Liver (tissue), 9 donors: Measurements from ENCODE around the gene ZNF341. TPM values are rescaled to one million over a fixed set of nuclear protein-coding genes. Genes with fewer than 3 reads are reported as not detected.

Experiments
- DNase-seq: peaks from one replicate; pipeline ENCODE4 v3.0.0-alpha.2; 2017; ENCODE audit warnings: low spot score
- H3K27ac ChIP-seq, 2 donors: one replicate each; pipeline ENCODE4 v1.7.0; 2013; ENCODE audit warnings: inconsistent platforms in 2 of 2, low read length in 2 of 2, control low read depth in 1 of 2, low read depth in 1 of 2, mild to moderate bottlenecking in 1 of 2
- H3K27me3 ChIP-seq, 4 donors: one replicate each; pipeline versions ENCODE4 v1.6.1 to v1.7.0; 2013; ENCODE audit warnings: low read length in 3 of 4, inconsistent platforms in 1 of 4, mild to moderate bottlenecking in 1 of 4, moderate library complexity in 1 of 4; ENCODE audit not compliant: control insufficient read depth in 4 of 4, insufficient read depth in 4 of 4
- H3K36me3 ChIP-seq, 4 donors: one replicate each; pipeline versions ENCODE4 v1.6.1 to v1.7.0; 2013; ENCODE audit warnings: low read length in 3 of 4, mild to moderate bottlenecking in 3 of 4, low read depth in 1 of 4, moderate library complexity in 1 of 4; ENCODE audit not compliant: control insufficient read depth in 4 of 4, insufficient read depth in 3 of 4
- H3K4me1 ChIP-seq, 4 donors: one replicate each; pipeline versions ENCODE4 v1.6.1 to v1.7.0; 2013; ENCODE audit warnings: low read length in 3 of 4, mild to moderate bottlenecking in 3 of 4, moderate library complexity in 1 of 4; ENCODE audit not compliant: control insufficient read depth in 4 of 4, insufficient read depth in 4 of 4
- H3K4me3 ChIP-seq, 3 donors: one replicate each; pipeline versions ENCODE4 v1.6.1 to v1.7.0; 2013; ENCODE audit warnings: low read length in 3 of 3, control low read depth in 1 of 3, low read depth in 1 of 3, mild to moderate bottlenecking in 1 of 3
- H3K9ac ChIP-seq, 2 donors: one replicate each; pipeline ENCODE4 v1.7.0; 2013; ENCODE audit warnings: low read length in 2 of 2, mild to moderate bottlenecking in 2 of 2, moderate library complexity in 2 of 2, control low read depth in 1 of 2, low read depth in 1 of 2
- H3K9me3 ChIP-seq, 4 donors: one replicate each; pipeline versions ENCODE4 v1.6.1 to v1.7.0; 2013; ENCODE audit warnings: low read length in 3 of 4; ENCODE audit not compliant: control insufficient read depth in 4 of 4
- EGR1 ChIP-seq, 2 donors: IDR thresholded peaks; 2 replicates each; pipeline ENCODE4 v1.6.1; 2016 to 2018; ENCODE audit warnings: antibody characterized with exemption in 2 of 2, low read depth in 2 of 2
- FOXA1 ChIP-seq: IDR thresholded peaks from 2 replicates; pipeline ENCODE4 v1.6.1; 2016; ENCODE audit warnings: antibody characterized with exemption
- FOXA2 ChIP-seq: IDR thresholded peaks from 2 replicates; pipeline ENCODE4 v1.6.1; 2016; ENCODE audit warnings: antibody characterized with exemption
- HNF4A ChIP-seq, 2 donors: conservative IDR thresholded peaks; 2 replicates each; pipeline ENCODE4 v1.6.1; 2016; ENCODE audit warnings: antibody characterized with exemption in 2 of 2, mild to moderate bottlenecking in 2 of 2
- JUND ChIP-seq, 2 donors: IDR thresholded peaks; 2 replicates each; pipeline ENCODE4 v1.6.1; 2016; ENCODE audit warnings: antibody characterized with exemption in 2 of 2
- RAD21 ChIP-seq, 2 donors: IDR thresholded peaks; 2 replicates each; pipeline ENCODE4 v1.6.1; 2016; ENCODE audit warnings: antibody characterized with exemption in 2 of 2, mild to moderate bottlenecking in 2 of 2
- SP1 ChIP-seq: IDR thresholded peaks from 2 replicates; pipeline ENCODE4 v1.6.1; 2018; ENCODE audit warnings: antibody characterized with exemption, mild to moderate bottlenecking
- TAF1 ChIP-seq: conservative IDR thresholded peaks from 2 replicates; pipeline ENCODE4 v1.6.1; 2016; ENCODE audit warnings: antibody characterized with exemption, mild to moderate bottlenecking
- YY1 ChIP-seq: IDR thresholded peaks from 2 replicates; pipeline ENCODE4 v1.6.1; 2016; ENCODE audit warnings: antibody characterized with exemption, mild to moderate bottlenecking
- WGBS: extraction: QIAGEN DNeasy Blood & Tissue Kit; methylation state at CpG from one replicate; pipeline ENCODE4 v1.1.7; 2013; 5-methylcytosine and 5-hydroxymethylcytosine counted together
- polyA plus RNA-seq, 2 donors: library from polyadenylated mRNA; stranded (reverse) in 1 of 2; unstranded in 1 of 2; fragments of 200-250 nt in 1 of 2; fragments of >200 nt in 1 of 2; fragmentation: Nextera tagmentation in 1 of 2; extraction: Ambion mirVana in 1 of 2; gene quantifications; one replicate each; pipeline versions ENCODE4 v1.2.1 to v1.2.3, GENCODE V29; 2013 to 2015
- total RNA-seq, 2 donors: library from RNA; depleted of rRNA; stranded (reverse); fragments of >200 nt; gene quantifications; one replicate each; pipeline ENCODE4 v1.2.3, GENCODE V29; 2014
- TF ChIP-seq, protein P1 (sequence below): IDR thresholded peaks from 2 replicates; pipeline ENCODE4 v1.6.1; 2016; ENCODE audit warnings: antibody characterized with exemption
- TF ChIP-seq, protein P2 (sequence below): IDR thresholded peaks from 2 replicates; pipeline ENCODE4 v1.6.1; 2016; ENCODE audit warnings: antibody characterized with exemption
- TF ChIP-seq, protein P3 (sequence below): IDR thresholded peaks from 2 replicates; pipeline ENCODE4 v1.6.1; 2016; ENCODE audit warnings: antibody characterized with exemption, mild to moderate bottlenecking
- TF ChIP-seq, protein P4 (sequence below): fragments of 150-350 bp; IDR thresholded peaks from 2 replicates; pipeline ENCODE4 v1.5.1; 2017; ENCODE audit warnings: improper control_type of control experiment, low read depth, low read length; ENCODE audit not compliant: missing input control
- TF ChIP-seq, protein P5 (sequence below): IDR thresholded peaks from 2 replicates; pipeline ENCODE4 v1.6.1; 2016; ENCODE audit warnings: antibody characterized with exemption
- donor health status: healthy.
- donor health status: healthy.
- donor health status: healthy.
- donor health status: healthy.
- donor health status: healthy.

ZNF341 gene
- total and polyA plus RNA-seq, 4 donors = 0.69 to 1.1 (median 0.82) TPM

DNA sequence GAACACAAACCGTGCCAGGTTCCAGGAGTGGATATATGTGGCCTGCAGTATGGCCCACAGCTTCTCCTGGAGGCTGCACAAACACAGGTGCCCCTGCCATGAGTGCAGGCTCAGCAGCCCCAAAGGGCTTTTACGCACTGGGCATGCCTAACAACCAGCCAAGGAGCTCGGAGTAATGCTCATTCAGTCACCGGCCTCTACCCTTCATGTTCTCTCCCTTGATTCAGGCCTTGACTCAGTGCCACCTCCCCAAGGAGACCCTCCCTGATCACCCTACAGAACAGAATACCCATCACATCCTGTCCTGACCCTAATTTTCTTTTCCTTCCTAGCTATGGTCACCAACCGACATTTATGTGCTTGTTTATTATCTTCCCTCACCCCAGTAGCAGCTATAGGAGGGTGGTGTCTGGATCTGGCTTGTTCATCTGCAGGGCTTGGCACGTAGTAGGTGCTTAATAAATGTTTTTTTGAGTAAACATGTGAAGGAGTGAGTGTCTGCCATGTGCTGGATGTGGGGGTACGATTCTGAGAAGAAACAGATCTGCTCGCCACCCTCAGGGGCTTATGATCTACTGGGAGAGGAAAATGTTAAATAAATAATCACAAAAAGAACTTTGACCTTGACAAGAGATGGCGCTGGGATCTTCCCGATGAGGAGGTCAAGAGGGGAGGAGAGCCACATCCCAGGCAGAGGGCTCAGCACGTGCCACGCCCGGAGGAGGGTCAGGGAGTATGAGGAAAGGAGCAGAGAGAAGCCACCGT is 20.9 kb upstream of the ZNF341 start:
- H3K9me3 ChIP-seq = no peaks in the 10 kb centered on the region
- H3K27ac ChIP-seq = no peak overlapping the region
- TF ChIP-seq FOXA1 (no peak), FOXA2 (no peak), HNF4A (conservative IDR thresholded peaks at IDR 0.05) (no peak), JUND (IDR thresholded peaks at IDR 0.05) (no peak), TAF1 (no peak), EGR1 (IDR thresholded peaks at IDR 0.05; ENCODE audit: low read depth in 2 of 2) (no peak), YY1 (no peak)
- TF ChIP-seq, protein P1, sequence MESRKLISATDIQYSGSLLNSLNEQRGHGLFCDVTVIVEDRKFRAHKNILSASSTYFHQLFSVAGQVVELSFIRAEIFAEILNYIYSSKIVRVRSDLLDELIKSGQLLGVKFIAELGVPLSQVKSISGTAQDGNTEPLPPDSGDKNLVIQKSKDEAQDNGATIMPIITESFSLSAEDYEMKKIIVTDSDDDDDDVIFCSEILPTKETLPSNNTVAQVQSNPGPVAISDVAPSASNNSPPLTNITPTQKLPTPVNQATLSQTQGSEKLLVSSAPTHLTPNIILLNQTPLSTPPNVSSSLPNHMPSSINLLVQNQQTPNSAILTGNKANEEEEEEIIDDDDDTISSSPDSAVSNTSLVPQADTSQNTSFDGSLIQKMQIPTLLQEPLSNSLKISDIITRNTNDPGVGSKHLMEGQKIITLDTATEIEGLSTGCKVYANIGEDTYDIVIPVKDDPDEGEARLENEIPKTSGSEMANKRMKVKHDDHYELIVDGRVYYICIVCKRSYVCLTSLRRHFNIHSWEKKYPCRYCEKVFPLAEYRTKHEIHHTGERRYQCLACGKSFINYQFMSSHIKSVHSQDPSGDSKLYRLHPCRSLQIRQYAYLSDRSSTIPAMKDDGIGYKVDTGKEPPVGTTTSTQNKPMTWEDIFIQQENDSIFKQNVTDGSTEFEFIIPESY = no peak
- TF ChIP-seq, protein P2, sequence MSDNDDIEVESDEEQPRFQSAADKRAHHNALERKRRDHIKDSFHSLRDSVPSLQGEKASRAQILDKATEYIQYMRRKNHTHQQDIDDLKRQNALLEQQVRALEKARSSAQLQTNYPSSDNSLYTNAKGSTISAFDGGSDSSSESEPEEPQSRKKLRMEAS = no peak
- TF ChIP-seq, protein P3, sequence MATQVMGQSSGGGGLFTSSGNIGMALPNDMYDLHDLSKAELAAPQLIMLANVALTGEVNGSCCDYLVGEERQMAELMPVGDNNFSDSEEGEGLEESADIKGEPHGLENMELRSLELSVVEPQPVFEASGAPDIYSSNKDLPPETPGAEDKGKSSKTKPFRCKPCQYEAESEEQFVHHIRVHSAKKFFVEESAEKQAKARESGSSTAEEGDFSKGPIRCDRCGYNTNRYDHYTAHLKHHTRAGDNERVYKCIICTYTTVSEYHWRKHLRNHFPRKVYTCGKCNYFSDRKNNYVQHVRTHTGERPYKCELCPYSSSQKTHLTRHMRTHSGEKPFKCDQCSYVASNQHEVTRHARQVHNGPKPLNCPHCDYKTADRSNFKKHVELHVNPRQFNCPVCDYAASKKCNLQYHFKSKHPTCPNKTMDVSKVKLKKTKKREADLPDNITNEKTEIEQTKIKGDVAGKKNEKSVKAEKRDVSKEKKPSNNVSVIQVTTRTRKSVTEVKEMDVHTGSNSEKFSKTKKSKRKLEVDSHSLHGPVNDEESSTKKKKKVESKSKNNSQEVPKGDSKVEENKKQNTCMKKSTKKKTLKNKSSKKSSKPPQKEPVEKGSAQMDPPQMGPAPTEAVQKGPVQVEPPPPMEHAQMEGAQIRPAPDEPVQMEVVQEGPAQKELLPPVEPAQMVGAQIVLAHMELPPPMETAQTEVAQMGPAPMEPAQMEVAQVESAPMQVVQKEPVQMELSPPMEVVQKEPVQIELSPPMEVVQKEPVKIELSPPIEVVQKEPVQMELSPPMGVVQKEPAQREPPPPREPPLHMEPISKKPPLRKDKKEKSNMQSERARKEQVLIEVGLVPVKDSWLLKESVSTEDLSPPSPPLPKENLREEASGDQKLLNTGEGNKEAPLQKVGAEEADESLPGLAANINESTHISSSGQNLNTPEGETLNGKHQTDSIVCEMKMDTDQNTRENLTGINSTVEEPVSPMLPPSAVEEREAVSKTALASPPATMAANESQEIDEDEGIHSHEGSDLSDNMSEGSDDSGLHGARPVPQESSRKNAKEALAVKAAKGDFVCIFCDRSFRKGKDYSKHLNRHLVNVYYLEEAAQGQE = no peak
- 68% methylated on average over 14 of the region's 14 CpGs for WGBS
- H3K36me3 ChIP-seq = peaks cover 3 to 29% (median 13%) of the 10 kb centered on the region in 4 donors
- no peaks in the 10 kb centered on the region for H3K4me1 ChIP-seq
- DNase-seq = no peak
- no peaks in the 10 kb centered on the region for H3K27me3 ChIP-seq
- H3K4me3 ChIP-seq = no peak overlapping the region
- H3K9ac ChIP-seq = no peak overlapping the region

DNA sequence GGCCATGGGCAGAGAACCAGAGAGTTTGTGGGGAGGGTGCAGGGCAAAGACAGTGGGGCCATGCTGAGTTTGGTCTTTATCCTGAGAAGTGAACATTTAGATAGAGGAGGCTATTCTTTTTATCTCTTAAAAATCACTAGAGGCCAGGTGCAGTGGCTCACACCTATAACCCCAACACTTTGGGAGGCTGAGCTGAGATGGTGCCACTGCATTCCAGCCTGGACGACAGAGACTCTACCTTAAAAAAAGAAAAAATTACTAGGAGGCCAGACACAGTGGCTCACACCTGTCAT is 20.4 kb upstream of the ZNF341 start:
- no peaks in the 10 kb centered on the region for H3K9me3 ChIP-seq
- 88% methylated on average over 1 of the region's 1 CpG for WGBS
- H3K4me1 ChIP-seq = no peaks in the 10 kb centered on the region
- TF ChIP-seq HNF4A (conservative IDR thresholded peaks at IDR 0.05) (no peak), YY1 (no peak), JUND (IDR thresholded peaks at IDR 0.05) (no peak), RAD21 (IDR thresholded peaks at IDR 0.05) (no peak), SP1 (no peak), EGR1 (IDR thresholded peaks at IDR 0.05; ENCODE audit: low read depth in 2 of 2) (no peak)
- TF ChIP-seq, protein P1 = no peak
- TF ChIP-seq, protein P3 = no peak
- TF ChIP-seq, protein P4, sequence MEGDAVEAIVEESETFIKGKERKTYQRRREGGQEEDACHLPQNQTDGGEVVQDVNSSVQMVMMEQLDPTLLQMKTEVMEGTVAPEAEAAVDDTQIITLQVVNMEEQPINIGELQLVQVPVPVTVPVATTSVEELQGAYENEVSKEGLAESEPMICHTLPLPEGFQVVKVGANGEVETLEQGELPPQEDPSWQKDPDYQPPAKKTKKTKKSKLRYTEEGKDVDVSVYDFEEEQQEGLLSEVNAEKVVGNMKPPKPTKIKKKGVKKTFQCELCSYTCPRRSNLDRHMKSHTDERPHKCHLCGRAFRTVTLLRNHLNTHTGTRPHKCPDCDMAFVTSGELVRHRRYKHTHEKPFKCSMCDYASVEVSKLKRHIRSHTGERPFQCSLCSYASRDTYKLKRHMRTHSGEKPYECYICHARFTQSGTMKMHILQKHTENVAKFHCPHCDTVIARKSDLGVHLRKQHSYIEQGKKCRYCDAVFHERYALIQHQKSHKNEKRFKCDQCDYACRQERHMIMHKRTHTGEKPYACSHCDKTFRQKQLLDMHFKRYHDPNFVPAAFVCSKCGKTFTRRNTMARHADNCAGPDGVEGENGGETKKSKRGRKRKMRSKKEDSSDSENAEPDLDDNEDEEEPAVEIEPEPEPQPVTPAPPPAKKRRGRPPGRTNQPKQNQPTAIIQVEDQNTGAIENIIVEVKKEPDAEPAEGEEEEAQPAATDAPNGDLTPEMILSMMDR = no peak
- TF ChIP-seq, protein P5, sequence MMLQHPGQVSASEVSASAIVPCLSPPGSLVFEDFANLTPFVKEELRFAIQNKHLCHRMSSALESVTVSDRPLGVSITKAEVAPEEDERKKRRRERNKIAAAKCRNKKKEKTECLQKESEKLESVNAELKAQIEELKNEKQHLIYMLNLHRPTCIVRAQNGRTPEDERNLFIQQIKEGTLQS = no peak
- no peak overlapping the region for H3K9ac ChIP-seq
- no peaks in the 10 kb centered on the region for H3K27me3 ChIP-seq
- no peak overlapping the region for H3K27ac ChIP-seq
- H3K36me3 ChIP-seq = peaks cover 3 to 28% (median 12%) of the 10 kb centered on the region in 4 donors
- no peak overlapping the region for H3K4me3 ChIP-seq
- no peak for DNase-seq
